Activated naive CD8-positive, alpha-beta T cell (primary cell): ENCODE results near the gene LGI2.

Source experiments
- H3K27ac Mint-ChIP-seq: one replicate; pipeline ENCODE4 v1.8.0; 2021; ENCODE audit warnings: mixed read lengths
- H3K27me3 Mint-ChIP-seq: one replicate; pipeline ENCODE4 v1.8.0; 2021; ENCODE audit warnings: mixed read lengths
- H3K36me3 Mint-ChIP-seq: one replicate; pipeline ENCODE4 v1.8.0; 2021; ENCODE audit warnings: mixed read lengths
- H3K4me1 Mint-ChIP-seq: one replicate; pipeline ENCODE4 v1.8.0; 2021; ENCODE audit warnings: low read depth, mixed read lengths
- H3K4me3 Mint-ChIP-seq: one replicate; pipeline ENCODE4 v1.8.0; 2021; ENCODE audit warnings: mild to moderate bottlenecking, mixed read lengths
- H3K9me3 Mint-ChIP-seq: one replicate; pipeline ENCODE4 v1.8.0; 2021; ENCODE audit warnings: low read depth, mixed read lengths

Gene LGI2

GRCh38 chr4:24969486-24969885 lies 61.3 kb downstream of the LGI2 start:
- peaks cover 2% of the 10 kb centered on the region for H3K36me3 Mint-ChIP-seq
- H3K27me3 Mint-ChIP-seq, result peaks cover 3% of the 10 kb centered on the region
- H3K4me1 Mint-ChIP-seq, result no peaks in the 10 kb centered on the region
- H3K27ac Mint-ChIP-seq, result no peak overlapping the region
- peaks cover 6% of the 10 kb centered on the region for H3K9me3 Mint-ChIP-seq
- no peak overlapping the region for H3K4me3 Mint-ChIP-seq

GRCh38 chr4:24968992-24969391 lies 61.8 kb downstream of the LGI2 start:
- no peak overlapping the region for H3K27ac Mint-ChIP-seq
- peaks cover 2% of the 10 kb centered on the region for H3K36me3 Mint-ChIP-seq
- no peaks in the 10 kb centered on the region for H3K4me1 Mint-ChIP-seq
- peaks cover 3% of the 10 kb centered on the region for H3K27me3 Mint-ChIP-seq
- H3K4me3 Mint-ChIP-seq, result no peak overlapping the region
- peaks cover 9% of the 10 kb centered on the region for H3K9me3 Mint-ChIP-seq

GRCh38 chr4:24968278-24968677 lies 62.5 kb downstream of the LGI2 start:
- peaks cover 3% of the 10 kb centered on the region for H3K27me3 Mint-ChIP-seq
- H3K4me3 Mint-ChIP-seq, result no peak overlapping the region
- peaks cover 2% of the 10 kb centered on the region for H3K36me3 Mint-ChIP-seq
- peaks cover 12% of the 10 kb centered on the region for H3K9me3 Mint-ChIP-seq
- H3K4me1 Mint-ChIP-seq, result no peaks in the 10 kb centered on the region
- H3K27ac Mint-ChIP-seq, result no peak overlapping the region

- H3K4me1 Mint-ChIP-seq, result no peaks in the 10 kb centered on the region
- H3K9me3 Mint-ChIP-seq, result peaks cover 13% of the 10 kb centered on the region
- no peaks in the 10 kb centered on the region for H3K27me3 Mint-ChIP-seq
- H3K36me3 Mint-ChIP-seq, result peaks cover 2% of the 10 kb centered on the region
- H3K4me3 Mint-ChIP-seq, result no peak overlapping the region
- H3K27ac Mint-ChIP-seq, result no peak overlapping the region
Measured at GRCh38 chr4:24967346-24967745, 63.4 kb downstream of the LGI2 start.

- H3K4me1 Mint-ChIP-seq, result no peaks in the 10 kb centered on the region
- H3K27me3 Mint-ChIP-seq, result no peaks in the 10 kb centered on the region
- no peak overlapping the region for H3K27ac Mint-ChIP-seq
- peaks cover 2% of the 10 kb centered on the region for H3K36me3 Mint-ChIP-seq
- no peak overlapping the region for H3K4me3 Mint-ChIP-seq
- H3K9me3 Mint-ChIP-seq, result peaks cover 13% of the 10 kb centered on the region
Measured at GRCh38 chr4:24966076-24966475, 64.7 kb downstream of the LGI2 start.

- Mint-ChIP-seq H3K4me3 (no peak overlapping the region), H3K27ac (no peak overlapping the region), H3K4me1 (no peaks in the 10 kb centered on the region), H3K36me3 (peaks cover 2% of the 10 kb centered on the region), H3K9me3 (peaks cover 13% of the 10 kb centered on the region), H3K27me3 (no peaks in the 10 kb centered on the region)
Measured at GRCh38 chr4:24965627-24966026, 65.1 kb downstream of the LGI2 start.

- peaks cover 2% of the 10 kb centered on the region for H3K36me3 Mint-ChIP-seq
Measured at GRCh38 chr4:24963277-24963676, 67.5 kb downstream of the LGI2 start.

GRCh38 chr4:24957886-24958285 lies 72.9 kb downstream of the LGI2 start:
- H3K36me3 Mint-ChIP-seq, result peaks cover 4% of the 10 kb centered on the region
- no peaks in the 10 kb centered on the region for H3K4me1 Mint-ChIP-seq
- peaks cover 8% of the 10 kb centered on the region for H3K9me3 Mint-ChIP-seq
- H3K4me3 Mint-ChIP-seq, result no peak overlapping the region
- no peak overlapping the region for H3K27ac Mint-ChIP-seq
- peaks cover 3% of the 10 kb centered on the region for H3K27me3 Mint-ChIP-seq

More at GRCh38 chr4:24963277-24963676, 67.5 kb downstream of the LGI2 start:
- no peaks in the 10 kb centered on the region for H3K4me1 Mint-ChIP-seq
- H3K9me3 Mint-ChIP-seq, result peaks cover 13% of the 10 kb centered on the region
- no peak overlapping the region for H3K27ac Mint-ChIP-seq
- peaks cover 2% of the 10 kb centered on the region for H3K27me3 Mint-ChIP-seq
- no peak overlapping the region for H3K4me3 Mint-ChIP-seq

- H3K4me3 Mint-ChIP-seq, result no peak overlapping the region
- peaks cover 8% of the 10 kb centered on the region for H3K9me3 Mint-ChIP-seq
- H3K4me1 Mint-ChIP-seq, result no peaks in the 10 kb centered on the region
- peaks cover 4% of the 10 kb centered on the region for H3K36me3 Mint-ChIP-seq
- H3K27ac Mint-ChIP-seq, result no peak overlapping the region
- peaks cover 5% of the 10 kb centered on the region for H3K27me3 Mint-ChIP-seq
Measured at GRCh38 chr4:24956763-24957162, 74.0 kb downstream of the LGI2 start.

GRCh38 chr4:24956091-24956490 lies 74.7 kb downstream of the LGI2 start:
- Mint-ChIP-seq H3K4me3 (no peak overlapping the region), H3K9me3 (peaks cover 8% of the 10 kb centered on the region), H3K4me1 (no peaks in the 10 kb centered on the region), H3K27me3 (peaks cover 5% of the 10 kb centered on the region), H3K36me3 (peaks cover 4% of the 10 kb centered on the region), H3K27ac (no peak overlapping the region)

- no peaks in the 10 kb centered on the region for H3K4me1 Mint-ChIP-seq
- H3K27ac Mint-ChIP-seq, result no peak overlapping the region
- peaks cover 8% of the 10 kb centered on the region for H3K9me3 Mint-ChIP-seq
- peaks cover 4% of the 10 kb centered on the region for H3K27me3 Mint-ChIP-seq
- no peak overlapping the region for H3K4me3 Mint-ChIP-seq
- peaks cover 4% of the 10 kb centered on the region for H3K36me3 Mint-ChIP-seq
Measured at GRCh38 chr4:24952667-24953066, 78.1 kb downstream of the LGI2 start.

- H3K4me1 Mint-ChIP-seq, result no peaks in the 10 kb centered on the region
- no peak overlapping the region for H3K27ac Mint-ChIP-seq
- H3K36me3 Mint-ChIP-seq, result peaks cover 4% of the 10 kb centered on the region
Measured at GRCh38 chr4:24949970-24950369, 80.8 kb downstream of the LGI2 start.

More at GRCh38 chr4:24949970-24950369, 80.8 kb downstream of the LGI2 start:
- Mint-ChIP-seq H3K9me3 (peaks cover 8% of the 10 kb centered on the region), H3K27me3 (peaks cover 4% of the 10 kb centered on the region), H3K4me3 (no peak overlapping the region)
